Astrocyte (in vitro differentiated cells and primary cell): Measurements from ENCODE around the gene AMT. TPM values are rescaled to one million over a fixed set of nuclear protein-coding genes. Genes with fewer than 3 reads are reported as not detected.
A peak's percentile ranks its signal among the peaks of the same experiment; 100 is the strongest.

Experiments used
- DNase-seq: peaks from one replicate; pipeline ENCODE4 v3.0.0-alpha.2; 2010; ENCODE audit warnings: low read depth
- FAIRE-seq: peaks from 2 replicates; lab custom pipeline; 2011; peaks lifted over from hg19 to GRCh38; lab: Jason Lieb, UNC
- H2AFZ ChIP-seq: 2 replicates; pipeline ENCODE4 v1.6.0; 2012; ENCODE audit warnings: low read depth, low read length, inconsistent platforms
- H3K27ac ChIP-seq: 2 replicates; pipeline ENCODE4 v1.5.1; 2011; ENCODE audit warnings: low read depth, low read length, inconsistent platforms
- H3K27me3 ChIP-seq: 2 replicates; pipeline ENCODE4 v1.6.0; 2011; ENCODE audit warnings: low read length, inconsistent platforms; ENCODE audit not compliant: insufficient read depth
- H3K36me3 ChIP-seq: 2 replicates; pipeline ENCODE4 v1.5.1; 2011; ENCODE audit warnings: low read length, inconsistent platforms; ENCODE audit not compliant: insufficient read depth
- H3K4me1 ChIP-seq: 2 replicates; pipeline ENCODE4 v1.5.1; 2011; ENCODE audit warnings: low read length, inconsistent platforms; ENCODE audit not compliant: insufficient read depth
- H3K4me2 ChIP-seq: 2 replicates; pipeline ENCODE4 v1.6.0; 2012; ENCODE audit warnings: low read length, inconsistent platforms
- H3K4me3 ChIP-seq: 2 replicates; pipeline ENCODE4 v1.5.1; 2011; ENCODE audit warnings: low read depth, mild to moderate bottlenecking, low read length, inconsistent platforms; ENCODE audit not compliant: insufficient read depth
- H3K79me2 ChIP-seq: 2 replicates; pipeline ENCODE4 v1.6.0; 2012; ENCODE audit warnings: mild to moderate bottlenecking, low read length, inconsistent platforms; ENCODE audit not compliant: insufficient read depth
- H3K9ac ChIP-seq: 2 replicates; pipeline ENCODE4 v1.6.0; 2012; ENCODE audit warnings: mild to moderate bottlenecking, low read length, inconsistent platforms
- H3K9me3 ChIP-seq: 2 replicates; pipeline ENCODE4 v1.5.1; 2012; ENCODE audit warnings: low read depth, mild to moderate bottlenecking, low read length, inconsistent platforms; ENCODE audit not compliant: insufficient read depth
- H4K20me1 ChIP-seq: 2 replicates; pipeline ENCODE4 v1.6.0; 2012; ENCODE audit warnings: low read length, inconsistent platforms; ENCODE audit not compliant: insufficient read depth
- H3K27ac Mint-ChIP-seq: one replicate; pipeline ENCODE4 v1.8.0; 2021; ENCODE audit warnings: mild to moderate bottlenecking, mixed read lengths; ENCODE audit not compliant: unreplicated experiment
- H3K27me3 Mint-ChIP-seq: one replicate; pipeline ENCODE4 v1.8.0; 2021; ENCODE audit warnings: low read depth, mixed read lengths; ENCODE audit not compliant: unreplicated experiment
- H3K36me3 Mint-ChIP-seq: one replicate; pipeline ENCODE4 v1.8.0; 2021; ENCODE audit warnings: low read depth, mixed read lengths; ENCODE audit not compliant: unreplicated experiment
- H3K4me1 Mint-ChIP-seq: one replicate; pipeline ENCODE4 v1.8.0; 2021; ENCODE audit warnings: low read depth, mixed read lengths; ENCODE audit not compliant: unreplicated experiment
- H3K4me3 Mint-ChIP-seq: one replicate; pipeline ENCODE4 v1.8.0; 2021; ENCODE audit warnings: mild to moderate bottlenecking, moderate library complexity, mixed read lengths; ENCODE audit not compliant: unreplicated experiment
- H3K9me3 Mint-ChIP-seq: one replicate; pipeline ENCODE4 v1.8.0; 2021; ENCODE audit warnings: mild to moderate bottlenecking, mixed read lengths; ENCODE audit not compliant: unreplicated experiment
- CTCF ChIP-seq: IDR thresholded peaks from 2 replicates; pipeline ENCODE4 v1.5.1; 2011; ENCODE audit warnings: low read depth, mild to moderate bottlenecking, inconsistent platforms, low read length, moderate library complexity; ENCODE audit not compliant: insufficient read depth
- EZH2 ChIP-seq: IDR thresholded peaks from 2 replicates; pipeline ENCODE4 v1.6.1; 2012; ENCODE audit warnings: mild to moderate bottlenecking, low read length, inconsistent platforms; ENCODE audit not compliant: insufficient read depth
- total RNA-seq: library from RNA; stranded (reverse); gene quantifications from 2 replicates; pipeline ENCODE4 v1.2.1, GENCODE V29; 2021

The AMT gene
- total RNA-seq, 1 donor from 2014 or later: 5.2 TPM

- Histone ChIP-seq H3K36me3 (no peaks in the 10 kb centered on the region), H3K9ac (peak overlapping the region; percentile 94), H3K27ac (peak overlapping the region; percentile 96), H3K79me2 (peaks cover 84% of the 10 kb centered on the region), H3K27me3 (no peaks in the 10 kb centered on the region), H3K4me3 (peak overlapping the region; percentile 99), H3K4me2 (peak overlapping the region; percentile 92), H3K9me3 (no peaks in the 10 kb centered on the region), H3K4me1 (peaks cover 29% of the 10 kb centered on the region), H4K20me1 (peaks cover 52% of the 10 kb centered on the region), H2AFZ (no peak overlapping the region)
- Mint-ChIP-seq H3K27me3 (no peaks in the 10 kb centered on the region), H3K36me3 (peaks cover 15% of the 10 kb centered on the region), H3K27ac (peak overlapping the region; percentile 96), H3K4me1 (peaks cover 19% of the 10 kb centered on the region), H3K4me3 (peak overlapping the region; percentile 98), H3K9me3 (no peaks in the 10 kb centered on the region)
- DNase-seq (no peak), FAIRE-seq (no peak)
- no peak for TF ChIP-seq EZH2
- TF ChIP-seq CTCF: no peak
Measured at GRCh38 chr3:49410846-49411534, 11.3 kb downstream of the AMT start.

GRCh38 chr3:49410066-49410845, 12.0 kb downstream of the AMT start:
- Histone ChIP-seq H3K36me3 (no peaks in the 10 kb centered on the region), H3K27ac (peak overlapping the region; percentile 96), H3K79me2 (peaks cover 92% of the 10 kb centered on the region), H3K4me3 (peak overlapping the region; percentile 99), H4K20me1 (peaks cover 59% of the 10 kb centered on the region), H3K4me2 (peak overlapping the region; percentile 92), H3K9ac (peak overlapping the region; percentile 94), H2AFZ (no peak overlapping the region), H3K27me3 (no peaks in the 10 kb centered on the region), H3K4me1 (peaks cover 29% of the 10 kb centered on the region), H3K9me3 (no peaks in the 10 kb centered on the region)
- TF ChIP-seq EZH2 (no peak), CTCF (no peak)
- Mint-ChIP-seq H3K27me3 (no peaks in the 10 kb centered on the region), H3K9me3 (no peaks in the 10 kb centered on the region), H3K4me3 (peak overlapping the region; percentile 98), H3K27ac (peak overlapping the region; percentile 96), H3K4me1 (peaks cover 21% of the 10 kb centered on the region), H3K36me3 (peaks cover 15% of the 10 kb centered on the region)
- no peak for FAIRE-seq
- DNase-seq: no peak
